Measurements from ENCODE around the gene STARD9. TPM values are rescaled to one million over a fixed set of nuclear protein-coding genes. Genes with fewer than 3 reads are reported as not detected.

The STARD9 gene
- total RNA-seq, 2 donors from 2014 or later = 0.97 to 2.9 TPM

DNA sequence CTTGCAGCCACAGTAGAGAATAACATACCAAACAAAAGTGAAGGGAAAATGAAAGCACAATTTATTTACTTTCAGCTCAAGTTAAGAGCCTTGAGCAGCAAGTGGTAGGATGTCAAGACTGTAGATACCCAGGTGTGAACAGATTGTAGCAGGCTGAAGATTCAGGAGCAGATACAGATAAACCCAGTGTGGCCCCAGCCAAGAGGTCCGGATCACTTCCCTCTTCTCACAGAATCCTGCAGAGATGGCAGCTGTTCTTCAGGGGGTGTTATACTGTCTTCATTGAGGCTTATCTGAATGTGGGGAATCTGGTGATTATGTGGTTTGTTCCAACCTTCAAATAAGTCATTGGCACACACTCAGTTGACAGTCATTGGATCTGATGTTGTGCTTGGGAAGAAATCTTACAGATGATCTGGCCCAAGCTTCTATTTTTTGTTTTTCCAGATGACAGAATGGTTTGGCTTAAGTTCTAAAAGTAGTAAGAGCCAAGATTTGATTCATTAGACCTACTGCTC, 2.2 kb downstream of the STARD9 start:
- Histone ChIP-seq H3K9me3 (ENCODE audit: control insufficient read depth, low read length) (no peaks in the 10 kb centered on the region), H3K9ac (ENCODE audit: extremely low read depth, low read length, poor library complexity, severe bottlenecking) (no peak overlapping the region), H3K27me3 (ENCODE audit: control insufficient read depth, insufficient read depth, low read length, poor library complexity, severe bottlenecking) (peaks cover 80% of the 10 kb centered on the region), H3K4me1 (ENCODE audit: control insufficient read depth, insufficient read depth, low read length) (no peaks in the 10 kb centered on the region), H3K27ac (ENCODE audit: low read depth, low read length) (no peak overlapping the region), H3K36me3 (ENCODE audit: control insufficient read depth, insufficient read depth, low read length) (no peaks in the 10 kb centered on the region), H3K4me3 (ENCODE audit: low read length) (no peak overlapping the region)
- Mint-ChIP-seq H3K36me3 (ENCODE audit: low read depth) (no peaks in the 10 kb centered on the region), H3K4me1 (peaks cover 18% of the 10 kb centered on the region), H3K27me3 (ENCODE audit: insufficient read depth) (peaks cover 92% of the 10 kb centered on the region), H3K4me3 (no peak overlapping the region), H3K27ac (no peak overlapping the region), H3K9me3 (no peaks in the 10 kb centered on the region)
- 36% methylated on average over 1 of the region's 1 CpG; no CpG with 5 or more reads in 1 of the 2 experiments for WGBS, 2 experiments (ENCODE audit: insufficient coverage in 1 of 2, insufficient read length in 1 of 2)
- TF ChIP-seq, protein P1, sequence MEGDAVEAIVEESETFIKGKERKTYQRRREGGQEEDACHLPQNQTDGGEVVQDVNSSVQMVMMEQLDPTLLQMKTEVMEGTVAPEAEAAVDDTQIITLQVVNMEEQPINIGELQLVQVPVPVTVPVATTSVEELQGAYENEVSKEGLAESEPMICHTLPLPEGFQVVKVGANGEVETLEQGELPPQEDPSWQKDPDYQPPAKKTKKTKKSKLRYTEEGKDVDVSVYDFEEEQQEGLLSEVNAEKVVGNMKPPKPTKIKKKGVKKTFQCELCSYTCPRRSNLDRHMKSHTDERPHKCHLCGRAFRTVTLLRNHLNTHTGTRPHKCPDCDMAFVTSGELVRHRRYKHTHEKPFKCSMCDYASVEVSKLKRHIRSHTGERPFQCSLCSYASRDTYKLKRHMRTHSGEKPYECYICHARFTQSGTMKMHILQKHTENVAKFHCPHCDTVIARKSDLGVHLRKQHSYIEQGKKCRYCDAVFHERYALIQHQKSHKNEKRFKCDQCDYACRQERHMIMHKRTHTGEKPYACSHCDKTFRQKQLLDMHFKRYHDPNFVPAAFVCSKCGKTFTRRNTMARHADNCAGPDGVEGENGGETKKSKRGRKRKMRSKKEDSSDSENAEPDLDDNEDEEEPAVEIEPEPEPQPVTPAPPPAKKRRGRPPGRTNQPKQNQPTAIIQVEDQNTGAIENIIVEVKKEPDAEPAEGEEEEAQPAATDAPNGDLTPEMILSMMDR (conservative IDR thresholded peaks at IDR 0.05) = no peak
- peak; percentile 60 for DNase-seq

DNA sequence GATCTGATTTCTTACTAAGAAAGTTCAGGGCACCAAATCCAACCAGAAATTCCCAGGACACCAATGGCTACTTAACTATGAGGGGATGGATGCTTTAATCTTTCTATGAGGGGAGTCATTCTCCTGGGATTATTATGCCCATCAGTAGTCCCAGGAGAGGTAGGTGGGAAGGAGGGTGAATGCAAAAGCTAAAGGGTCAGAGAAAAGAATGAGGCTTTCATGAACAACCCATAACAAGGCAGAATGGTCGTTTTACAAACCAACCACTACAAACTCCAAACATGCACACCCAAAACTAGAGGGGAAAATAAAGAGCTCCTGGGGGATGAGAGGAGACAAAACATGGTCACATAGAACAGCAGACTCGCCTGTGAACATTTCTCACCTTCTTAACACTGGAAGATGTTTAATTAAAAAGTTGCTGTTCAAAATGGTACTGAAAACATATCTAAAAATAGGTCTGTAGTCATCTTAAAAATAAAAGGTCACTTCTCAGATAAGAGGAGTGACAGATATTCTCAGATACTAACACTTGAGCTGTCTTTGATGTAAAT, 3.7 kb downstream of the STARD9 start:
- Mint-ChIP-seq H3K9me3 (no peaks in the 10 kb centered on the region), H3K27ac (no peak overlapping the region), H3K27me3 (ENCODE audit: insufficient read depth) (peaks cover 95% of the 10 kb centered on the region), H3K4me1 (peaks cover 28% of the 10 kb centered on the region), H3K36me3 (ENCODE audit: low read depth) (no peaks in the 10 kb centered on the region), H3K4me3 (no peak overlapping the region)
- H3K9ac ChIP-seq (ENCODE audit: extremely low read depth, low read length, poor library complexity, severe bottlenecking) = no peak overlapping the region
- no peak overlapping the region for H3K4me3 ChIP-seq (ENCODE audit: low read length)
- H3K27ac ChIP-seq (ENCODE audit: low read depth, low read length) = no peak overlapping the region
- no peaks in the 10 kb centered on the region for H3K9me3 ChIP-seq (ENCODE audit: control insufficient read depth, low read length)
- H3K4me1 ChIP-seq (ENCODE audit: control insufficient read depth, insufficient read depth, low read length) = peaks cover 3% of the 10 kb centered on the region
- no peak for DNase-seq
- 91% methylated on average over 1 of the region's 2 CpGs; no CpG with 5 or more reads in 1 of the 2 experiments for WGBS, 2 experiments (ENCODE audit: insufficient coverage in 1 of 2, insufficient read length in 1 of 2)
- TF ChIP-seq, protein P1 (conservative IDR thresholded peaks at IDR 0.05) = no peak
- peaks cover 87% of the 10 kb centered on the region for H3K27me3 ChIP-seq (ENCODE audit: control insufficient read depth, insufficient read depth, low read length, poor library complexity, severe bottlenecking)
- H3K36me3 ChIP-seq (ENCODE audit: control insufficient read depth, insufficient read depth, low read length) = no peaks in the 10 kb centered on the region

DNA sequence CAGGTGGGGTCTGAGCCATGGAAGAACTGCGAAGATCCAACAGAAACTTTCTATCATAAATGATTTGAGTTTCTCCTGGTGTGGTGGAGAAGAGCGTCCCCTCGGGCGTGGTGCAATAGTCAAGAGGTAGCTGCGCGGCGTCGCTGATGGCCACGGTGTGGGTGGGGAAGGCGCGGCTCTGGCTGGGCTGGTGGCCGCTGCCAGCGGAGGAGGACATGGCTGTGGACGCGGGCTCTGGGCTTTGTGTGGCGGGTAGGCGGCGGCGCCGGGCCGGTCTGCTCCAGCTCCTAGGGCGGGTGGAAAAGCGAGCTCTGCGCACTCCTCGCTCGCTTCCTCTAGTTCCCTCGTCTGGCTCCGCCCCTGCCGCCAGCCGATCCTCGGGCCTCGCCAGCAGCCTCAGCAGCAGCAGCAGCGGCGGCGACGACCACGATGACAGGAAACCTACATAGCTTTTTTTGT, 5.9 kb downstream of the STARD9 start:
- peak; percentile 94 for DNase-seq
- H3K4me3 ChIP-seq (ENCODE audit: low read length) = peak overlapping the region; percentile 71
- H3K36me3 Mint-ChIP-seq (ENCODE audit: low read depth) = no peaks in the 10 kb centered on the region
- H3K9me3 ChIP-seq (ENCODE audit: control insufficient read depth, low read length) = no peaks in the 10 kb centered on the region
- peak overlapping the region; percentile 49 for H3K4me3 Mint-ChIP-seq
- H3K4me1 ChIP-seq (ENCODE audit: control insufficient read depth, insufficient read depth, low read length) = peaks cover 9% of the 10 kb centered on the region
- no peak overlapping the region for H3K9ac ChIP-seq (ENCODE audit: extremely low read depth, low read length, poor library complexity, severe bottlenecking)
- peaks cover 89% of the 10 kb centered on the region for H3K27me3 Mint-ChIP-seq (ENCODE audit: insufficient read depth)
- H3K4me1 Mint-ChIP-seq = peaks cover 29% of the 10 kb centered on the region
- H3K27ac Mint-ChIP-seq = no peak overlapping the region
- peaks cover 91% of the 10 kb centered on the region for H3K27me3 ChIP-seq (ENCODE audit: control insufficient read depth, insufficient read depth, low read length, poor library complexity, severe bottlenecking)
- H3K9me3 Mint-ChIP-seq = no peaks in the 10 kb centered on the region
- no peak overlapping the region for H3K27ac ChIP-seq (ENCODE audit: low read depth, low read length)
- WGBS, 2 experiments (ENCODE audit: insufficient coverage in 1 of 2, insufficient read length in 1 of 2) = 0 to 8% methylated on average over 5 to 35 of the region's 37 CpGs
- TF ChIP-seq, protein P1 (conservative IDR thresholded peaks at IDR 0.05) = no peak
- no peaks in the 10 kb centered on the region for H3K36me3 ChIP-seq (ENCODE audit: control insufficient read depth, insufficient read depth, low read length)
